Erythroblast (primary cell): ENCODE measurements around the gene S1PR1.

Experiments
- DNase-seq, 2 experiments: peaks; one replicate each; lab custom pipeline; 2025; lab: John Stamatoyannopoulos, UW
- GATA1 ChIP-seq: IDR thresholded peaks from 2 replicates; pipeline ENCODE4 v1.6.1; 2011; ENCODE audit warnings: low read depth, mild to moderate bottlenecking, control low read depth, low read length, moderate library complexity
- POLR2A ChIP-seq: IDR thresholded peaks from 2 replicates; pipeline ENCODE4 v1.6.1; 2011; ENCODE audit warnings: mild to moderate bottlenecking, low read length

S1PR1 gene

GRCh38 chr1:101285922-101286570 lies 49.2 kb downstream of the S1PR1 start:
- no peak for DNase-seq
- TF ChIP-seq POLR2A (no peak), GATA1 (no peak)

GRCh38 chr1:101288491-101288944 lies 51.7 kb downstream of the S1PR1 start:
- DNase-seq = peak; percentile 70 to 84
- TF ChIP-seq POLR2A (no peak), GATA1 (no peak)

DNA sequence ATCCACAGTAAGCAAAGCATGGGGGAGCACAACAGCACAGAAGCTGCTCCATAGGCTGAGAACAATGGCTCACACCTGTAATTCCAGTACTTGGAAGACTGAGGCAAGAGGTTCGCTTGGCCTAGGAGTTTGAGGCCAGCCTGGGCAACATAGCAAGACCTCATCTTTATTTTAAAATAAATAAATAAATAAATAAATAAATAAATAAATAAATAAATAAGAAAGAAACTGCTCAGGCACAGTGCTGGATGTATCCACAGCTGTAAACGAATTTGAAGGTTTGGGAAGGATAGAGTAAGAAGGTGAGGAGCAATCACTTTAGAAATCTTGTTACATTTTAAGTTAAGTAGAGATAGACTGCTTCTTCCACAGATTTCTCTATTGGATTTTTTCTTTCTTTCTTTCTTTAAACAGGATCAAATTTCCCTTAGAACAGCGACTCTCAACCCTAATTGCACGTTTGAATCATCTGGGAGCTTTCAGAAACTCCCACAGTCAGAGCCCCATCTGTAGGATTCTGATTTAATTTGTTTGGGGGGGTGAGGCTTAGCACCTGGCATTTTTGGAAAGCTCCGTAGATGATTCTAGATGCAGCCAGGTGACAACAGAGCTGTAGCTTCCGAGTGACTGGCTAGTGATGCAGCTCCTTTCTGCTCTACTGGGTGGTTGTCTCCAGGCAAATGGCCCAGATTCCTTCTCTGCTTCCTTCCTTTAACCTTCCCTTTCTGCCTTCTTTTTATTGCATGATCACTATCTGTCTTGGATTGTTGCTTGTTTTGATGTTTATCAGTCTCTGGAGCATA lies 53.5 kb downstream of the S1PR1 start:
- DNase-seq = no peak
- TF ChIP-seq POLR2A (no peak), GATA1 (no peak)
